GM12892 (cell line): Measurements from ENCODE around the gene UGT2B15. TPM values are rescaled to one million over a fixed set of nuclear protein-coding genes. Genes with fewer than 3 reads are reported as not detected.
"Not testable (repeated sequence)": the region's sequence is repeated elsewhere in the genome, so short reads cannot be mapped to it uniquely, and the experiment has no call there.

ENCODE experiments used
- DNase-seq: peaks from one replicate; pipeline ENCODE4 v3.0.0; 2011; ENCODE audit not compliant: insufficient read length
- FAIRE-seq: peaks from 2 replicates; lab custom pipeline; 2011; peaks lifted over from hg19 to GRCh38; lab: Jason Lieb, UNC
- POLR2A ChIP-seq: IDR thresholded peaks from 2 replicates; pipeline ENCODE4 v1.6.1; 2011; ENCODE audit warnings: low read depth, low read length, control low read depth
- POLR2AphosphoS5 ChIP-seq: IDR thresholded peaks from 2 replicates; pipeline ENCODE4 v1.6.1; 2011; ENCODE audit warnings: low read depth, low read length, control low read depth
- TAF1 ChIP-seq: IDR thresholded peaks from 2 replicates; pipeline ENCODE4 v1.6.1; 2011; ENCODE audit warnings: low read depth, mild to moderate bottlenecking, control low read depth, low read length, borderline replicate concordance
- polyA plus RNA-seq: library from polyadenylated mRNA; unstranded; fragments of >200 nt; gene quantifications from one replicate; pipeline ENCODE4 v1.2.1, GENCODE V29; 2012; ENCODE audit warnings: missing spikeins, inconsistent platforms; ENCODE audit not compliant: missing spikeins

UGT2B15 gene
- polyA plus RNA-seq = not detected

DNA sequence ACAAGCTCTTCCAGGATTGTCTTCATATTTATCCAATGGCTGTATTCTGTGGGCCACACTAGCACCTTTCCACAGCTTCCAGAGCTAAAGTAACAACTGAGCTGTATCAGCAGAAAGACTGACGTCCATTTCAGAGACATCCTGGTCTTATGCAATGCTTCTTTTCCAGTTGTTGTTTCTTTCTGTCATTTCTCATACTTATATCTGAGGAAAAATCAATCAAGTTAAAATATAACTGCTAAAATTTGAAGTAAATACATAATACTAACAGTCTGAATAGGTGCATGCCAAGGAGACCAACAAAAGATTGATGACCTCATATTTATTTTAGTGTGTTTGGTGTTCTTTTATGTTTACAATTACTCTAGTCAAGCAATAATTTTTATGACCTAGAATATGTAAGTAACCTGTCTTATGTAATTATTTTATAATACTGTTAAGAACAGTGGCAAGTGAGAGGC, at the start of gene UGT2B15:
TSS of gene UGT2B15 (minus strand) at position 174 of the 461 bp plus-strand sequence. CDS start at position 140, 34 bp downstream.
- not testable (repeated sequence) for FAIRE-seq, DNase-seq

DNA sequence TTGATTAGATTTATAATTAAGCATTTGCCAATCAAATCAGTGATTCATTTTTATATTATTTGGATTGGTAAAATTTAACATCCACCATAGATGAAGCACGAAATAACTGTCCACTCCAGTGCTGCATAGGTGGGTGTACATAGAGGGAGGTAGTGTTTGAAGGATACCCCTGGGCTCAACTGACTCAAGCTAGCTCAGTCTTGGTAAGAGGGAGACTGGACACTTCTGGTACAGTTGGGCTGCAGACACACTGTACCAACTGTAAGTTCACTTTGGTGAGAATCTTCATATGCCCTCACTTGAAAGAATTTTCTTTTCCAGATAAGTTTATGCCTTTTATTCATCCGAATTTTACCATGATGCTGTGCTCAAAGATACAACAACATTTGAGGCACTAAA, 48.6 kb upstream of the UGT2B15 start:
- TF ChIP-seq POLR2AphosphoS5 = no peak
- no peak for TF ChIP-seq POLR2A
- TF ChIP-seq TAF1 = no peak
- FAIRE-seq (no peak), DNase-seq (no peak)

DNA sequence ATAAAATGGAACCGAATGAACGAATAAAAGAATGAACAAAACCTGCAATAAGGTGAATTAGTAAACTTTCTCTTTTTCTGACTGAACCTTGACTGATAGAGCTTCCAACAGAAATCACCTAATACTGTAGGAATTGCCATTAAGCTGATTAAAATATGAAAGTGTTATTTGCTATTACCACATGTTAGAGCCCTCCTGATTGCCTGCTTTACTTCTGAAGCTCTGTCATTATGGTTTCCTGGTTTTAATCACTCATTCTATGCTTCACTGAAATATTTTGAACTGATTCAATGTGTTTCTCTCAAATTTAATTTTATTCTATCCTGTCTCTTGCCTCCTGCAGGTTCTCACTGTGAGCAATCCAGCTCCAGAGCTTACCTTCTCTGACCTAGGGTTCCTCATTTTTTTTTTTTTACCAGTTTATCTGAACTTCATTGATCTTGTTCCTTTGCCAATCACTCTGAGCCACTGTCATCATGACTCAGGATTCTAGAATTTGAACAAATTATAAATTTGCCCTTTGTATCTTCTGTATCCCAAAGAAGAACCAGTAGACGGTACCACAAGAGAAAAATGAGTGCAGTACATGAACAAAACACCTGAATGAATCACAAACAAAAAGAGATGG, 48.1 kb upstream of the UGT2B15 start:
- FAIRE-seq = no peak
- TF ChIP-seq TAF1 (no peak), POLR2A (no peak), POLR2AphosphoS5 (no peak)

DNA sequence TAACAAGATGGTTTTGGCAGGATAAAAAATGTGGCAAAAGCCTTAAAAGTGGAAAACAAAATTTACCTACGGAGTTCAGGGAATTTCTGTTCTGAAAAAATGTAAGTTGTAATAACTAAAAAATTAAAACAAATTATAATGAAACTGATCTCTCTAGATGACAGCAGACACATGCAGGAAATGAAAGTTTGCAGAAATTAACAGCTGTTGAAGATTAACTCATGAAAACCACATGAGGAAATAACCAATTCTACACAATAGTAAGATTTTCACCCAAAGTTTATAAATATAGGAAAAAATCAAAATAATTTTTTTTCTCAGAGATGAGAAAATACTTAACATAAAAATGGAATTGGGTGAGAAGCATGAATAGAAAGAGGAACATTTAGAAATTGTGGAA, 47.5 kb upstream of the UGT2B15 start:
- no peak for TF ChIP-seq TAF1
- TF ChIP-seq POLR2AphosphoS5 = no peak
- no peak for TF ChIP-seq POLR2A
- FAIRE-seq = no peak
- DNase-seq = no peak

More for the DNA sequence above, 48.1 kb upstream of the UGT2B15 start:
- DNase-seq = no peak

DNA sequence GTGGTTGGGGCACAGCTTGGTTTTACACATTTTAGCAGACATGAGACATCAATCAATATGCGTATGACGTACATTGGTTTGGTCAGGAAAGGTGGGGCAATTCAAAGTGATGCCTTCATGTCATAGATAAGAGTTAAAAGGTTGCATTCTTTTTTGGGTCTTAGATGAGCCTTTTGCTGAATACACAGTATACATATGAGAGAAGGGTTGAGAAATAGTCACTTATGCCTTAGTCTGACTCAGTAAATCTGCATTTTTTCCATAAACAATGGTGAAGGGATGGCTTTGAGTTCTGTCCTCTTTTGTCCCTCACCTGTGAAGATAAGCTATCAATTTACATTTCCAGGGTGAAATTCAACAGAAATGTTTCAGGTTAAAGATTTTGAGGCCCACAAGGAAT, 43.9 kb upstream of the UGT2B15 start:
- no peak for TF ChIP-seq POLR2AphosphoS5
- no peak for TF ChIP-seq POLR2A
- TF ChIP-seq TAF1 = no peak
- FAIRE-seq = no peak
- no peak for DNase-seq

DNA sequence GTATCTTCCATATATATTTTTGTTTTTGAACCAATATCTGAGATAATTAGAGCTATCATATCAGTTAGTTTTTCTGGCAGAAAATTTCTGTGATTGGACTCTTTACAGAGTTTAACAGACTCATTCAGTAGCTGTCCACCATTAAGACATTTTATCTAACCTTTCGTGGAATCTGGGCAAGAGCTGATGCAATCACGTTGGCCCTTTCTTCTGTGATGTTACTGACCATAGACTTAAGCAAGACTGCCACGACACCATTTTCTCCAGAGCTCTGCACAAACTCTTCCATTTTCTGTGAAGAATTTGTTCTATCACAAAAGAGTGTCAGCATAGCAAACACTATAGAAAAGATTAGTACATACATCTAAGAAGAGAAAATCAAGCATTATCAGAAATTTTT, 41.8 kb upstream of the UGT2B15 start:
- FAIRE-seq (no peak), DNase-seq (no peak)
- TF ChIP-seq POLR2AphosphoS5 (no peak), TAF1 (no peak), POLR2A (no peak)

DNA sequence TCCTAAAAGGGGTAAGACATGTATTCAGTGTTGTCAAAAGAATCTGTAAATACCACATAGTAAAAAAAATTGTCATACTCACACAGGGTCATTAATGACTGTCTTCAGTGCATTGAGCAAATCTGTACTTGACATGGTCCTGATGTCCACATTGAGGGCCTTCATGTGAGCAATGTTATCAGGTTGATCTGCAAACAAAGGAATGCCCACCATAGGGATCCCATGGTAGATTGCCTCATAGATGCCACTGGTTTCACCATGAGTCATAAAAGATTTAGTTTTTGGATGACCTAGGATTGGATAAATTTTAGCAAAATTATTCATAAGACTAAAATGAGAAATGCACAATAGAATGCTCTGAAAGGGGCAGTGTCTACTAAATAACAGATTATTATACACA, 38.1 kb upstream of the UGT2B15 start:
- FAIRE-seq (no peak), DNase-seq (no peak)
- TF ChIP-seq TAF1 = no peak
- no peak for TF ChIP-seq POLR2AphosphoS5
- no peak for TF ChIP-seq POLR2A

DNA sequence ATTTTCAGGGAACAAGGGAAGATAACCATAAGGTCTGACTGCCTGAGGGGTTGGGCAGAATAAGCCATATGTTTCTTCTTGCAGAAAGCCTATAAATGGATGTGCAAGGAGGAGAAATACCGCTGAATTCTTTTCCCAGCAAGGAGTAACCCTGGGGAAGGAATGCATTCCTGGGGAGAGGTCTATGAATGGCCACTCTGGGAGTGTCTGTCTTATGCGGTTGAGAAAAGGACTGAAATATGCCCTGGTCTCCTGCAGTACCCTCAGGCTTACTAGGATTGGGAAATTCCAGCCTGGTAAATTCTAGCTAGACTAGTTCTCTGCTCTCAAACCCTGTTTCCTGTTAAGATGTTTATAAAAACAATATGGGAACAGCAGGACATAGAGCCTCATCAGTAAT, 32.7 kb upstream of the UGT2B15 start:
- not testable (repeated sequence) for FAIRE-seq, DNase-seq

DNA sequence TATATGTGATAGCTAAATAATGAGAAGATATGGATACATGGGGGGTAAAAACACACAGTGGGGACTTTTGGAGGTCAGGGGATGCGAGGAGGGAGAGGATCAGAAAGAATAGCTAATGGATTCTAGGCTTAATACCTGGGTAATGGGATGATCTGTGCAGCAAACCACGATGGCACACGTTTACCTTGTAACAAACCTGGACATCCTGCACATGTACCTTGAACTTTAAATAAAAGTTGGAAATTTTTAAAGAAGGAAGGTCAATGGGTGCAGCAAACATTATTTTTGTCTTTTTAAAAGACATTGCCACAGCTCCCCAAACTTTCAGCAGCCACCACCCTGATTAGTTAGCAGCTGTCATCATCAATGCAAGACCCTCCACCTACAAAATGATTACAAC, 29.7 kb upstream of the UGT2B15 start:
- no peak for DNase-seq
- FAIRE-seq = no peak
- TF ChIP-seq POLR2AphosphoS5 (no peak), POLR2A (no peak), TAF1 (no peak)

DNA sequence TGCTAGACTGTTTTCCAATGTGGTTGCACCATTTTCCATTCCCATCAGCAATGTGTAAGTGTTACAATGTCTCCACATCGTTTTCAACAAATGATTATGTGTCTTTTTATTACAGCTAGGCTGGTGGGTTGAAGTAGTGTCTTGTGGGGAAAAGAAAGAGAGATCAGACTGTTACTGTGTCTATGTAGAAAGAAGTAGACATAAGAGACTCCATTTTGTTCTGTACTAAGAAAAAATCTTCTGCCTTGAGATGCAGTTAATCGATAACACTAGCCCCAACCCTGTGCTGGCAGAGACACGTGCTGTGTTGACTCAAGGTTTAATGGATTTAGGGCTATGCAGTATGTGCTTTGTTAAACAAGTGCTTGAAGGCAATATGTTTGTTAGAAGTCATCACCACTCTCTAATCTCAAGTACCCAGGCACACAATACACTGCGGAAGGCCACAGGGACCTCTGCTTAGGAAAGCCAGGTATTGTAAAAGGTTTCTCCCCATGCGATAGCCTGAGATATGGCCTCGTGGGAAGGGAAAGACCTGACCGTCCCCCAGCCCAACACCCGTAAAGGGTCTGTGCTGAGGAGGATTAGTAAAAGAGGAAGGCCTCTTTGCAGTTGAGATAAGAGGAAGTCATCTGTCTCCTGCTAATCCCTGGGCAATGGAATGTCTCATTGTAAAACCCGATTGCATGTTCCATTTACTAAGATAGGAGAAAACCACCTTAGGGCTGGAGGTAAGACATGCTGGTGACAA, 23.0 kb upstream of the UGT2B15 start:
- no peak for TF ChIP-seq POLR2A
- no peak for TF ChIP-seq TAF1
- no peak for TF ChIP-seq POLR2AphosphoS5
- FAIRE-seq (no peak), DNase-seq (no peak)

DNA sequence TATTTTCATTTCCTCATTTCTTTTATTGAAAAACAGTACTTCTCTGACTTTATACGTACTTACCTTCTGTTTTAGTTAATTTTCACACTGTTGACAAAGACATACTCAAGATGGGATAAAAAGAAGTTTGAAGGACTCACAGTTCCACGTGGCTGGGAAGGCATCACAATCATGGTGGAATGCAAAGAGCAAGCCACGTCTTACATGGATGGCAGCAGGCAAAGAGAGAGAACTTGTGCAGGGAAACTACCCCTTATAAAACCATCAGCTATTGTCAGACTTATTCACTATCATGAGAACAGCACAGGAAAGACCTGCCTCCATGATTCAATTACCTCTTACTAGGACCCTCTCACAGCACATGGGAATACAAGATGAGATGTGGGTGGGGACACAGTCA, 20.7 kb upstream of the UGT2B15 start:
- FAIRE-seq (no peak), DNase-seq (no peak)
- TF ChIP-seq POLR2AphosphoS5 (no peak), TAF1 (no peak), POLR2A (no peak)

DNA sequence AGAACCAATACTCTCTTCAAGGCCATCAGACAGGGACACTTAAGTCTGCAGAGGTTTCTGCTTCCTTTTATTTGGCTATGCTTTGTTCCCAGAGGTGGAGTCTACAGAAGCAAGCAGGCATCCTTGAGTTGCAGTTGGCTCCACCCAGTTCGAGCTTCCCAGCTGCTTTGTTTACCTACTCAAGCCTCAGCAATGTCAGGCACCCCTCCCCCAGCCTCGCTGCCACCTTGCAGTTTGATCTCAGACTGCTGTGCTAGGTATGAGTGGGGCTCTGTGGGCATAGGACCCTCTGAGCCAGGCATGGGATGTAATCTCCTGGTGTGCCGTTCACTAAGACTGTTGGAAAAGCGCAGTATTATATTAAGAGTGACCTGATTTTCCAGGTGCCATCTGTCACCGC, 12.6 kb upstream of the UGT2B15 start:
- no peak for DNase-seq
- no peak for FAIRE-seq
- TF ChIP-seq POLR2A = no peak
- TF ChIP-seq TAF1 = no peak
- TF ChIP-seq POLR2AphosphoS5 = no peak

DNA sequence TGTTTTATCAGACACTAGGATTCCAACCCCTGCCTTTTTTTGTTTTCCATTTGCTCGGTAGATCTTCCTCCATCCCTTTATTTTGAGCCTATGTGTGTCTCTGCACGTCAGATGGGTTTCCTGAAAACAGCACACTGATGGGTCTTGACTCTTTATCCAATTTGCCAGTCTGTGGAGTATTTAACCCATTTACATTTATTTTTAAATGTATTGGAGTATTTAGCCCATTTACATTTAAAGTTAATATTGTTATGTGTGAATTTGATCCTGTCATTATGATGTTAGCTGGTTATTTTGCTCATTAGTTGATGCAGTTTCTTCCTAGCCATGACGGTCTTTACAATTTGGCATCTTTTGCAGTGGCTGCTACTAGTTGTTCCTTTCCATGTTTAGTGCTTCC, 10.8 kb upstream of the UGT2B15 start:
- not testable (repeated sequence) for FAIRE-seq, DNase-seq
